PFSK-1 (cell line): ENCODE measurements around the gene DOCK4.

ENCODE experiments used
- POLR2AphosphoS5 ChIP-seq: IDR thresholded peaks from 2 replicates; pipeline ENCODE4 v1.6.1; 2012; ENCODE audit warnings: low read depth, mild to moderate bottlenecking, control low read depth, low read length, moderate library complexity
- TAF1 ChIP-seq: IDR thresholded peaks from 2 replicates; pipeline ENCODE4 v1.6.1; 2012; ENCODE audit warnings: low read length, control low read depth, borderline replicate concordance; ENCODE audit not compliant: insufficient read depth
- TF ChIP-seq, protein P1 (sequence below), 2 experiments: IDR thresholded peaks; 2 replicates each; pipeline versions ENCODE4 v1.6.1 to v1.8.0; 2011 to 2012; ENCODE audit warnings: low read depth in 2 of 2, low read length in 2 of 2, control low read depth in 1 of 2, inconsistent platforms in 1 of 2, mild to moderate bottlenecking in 1 of 2, moderate library complexity in 1 of 2; ENCODE audit not compliant: insufficient read depth in 1 of 2

GRCh38 chr7:112145206-112145605 lies 61.0 kb downstream of the DOCK4 start:
- TF ChIP-seq POLR2AphosphoS5 (no peak), TAF1 (no peak)
- TF ChIP-seq, protein P1, sequence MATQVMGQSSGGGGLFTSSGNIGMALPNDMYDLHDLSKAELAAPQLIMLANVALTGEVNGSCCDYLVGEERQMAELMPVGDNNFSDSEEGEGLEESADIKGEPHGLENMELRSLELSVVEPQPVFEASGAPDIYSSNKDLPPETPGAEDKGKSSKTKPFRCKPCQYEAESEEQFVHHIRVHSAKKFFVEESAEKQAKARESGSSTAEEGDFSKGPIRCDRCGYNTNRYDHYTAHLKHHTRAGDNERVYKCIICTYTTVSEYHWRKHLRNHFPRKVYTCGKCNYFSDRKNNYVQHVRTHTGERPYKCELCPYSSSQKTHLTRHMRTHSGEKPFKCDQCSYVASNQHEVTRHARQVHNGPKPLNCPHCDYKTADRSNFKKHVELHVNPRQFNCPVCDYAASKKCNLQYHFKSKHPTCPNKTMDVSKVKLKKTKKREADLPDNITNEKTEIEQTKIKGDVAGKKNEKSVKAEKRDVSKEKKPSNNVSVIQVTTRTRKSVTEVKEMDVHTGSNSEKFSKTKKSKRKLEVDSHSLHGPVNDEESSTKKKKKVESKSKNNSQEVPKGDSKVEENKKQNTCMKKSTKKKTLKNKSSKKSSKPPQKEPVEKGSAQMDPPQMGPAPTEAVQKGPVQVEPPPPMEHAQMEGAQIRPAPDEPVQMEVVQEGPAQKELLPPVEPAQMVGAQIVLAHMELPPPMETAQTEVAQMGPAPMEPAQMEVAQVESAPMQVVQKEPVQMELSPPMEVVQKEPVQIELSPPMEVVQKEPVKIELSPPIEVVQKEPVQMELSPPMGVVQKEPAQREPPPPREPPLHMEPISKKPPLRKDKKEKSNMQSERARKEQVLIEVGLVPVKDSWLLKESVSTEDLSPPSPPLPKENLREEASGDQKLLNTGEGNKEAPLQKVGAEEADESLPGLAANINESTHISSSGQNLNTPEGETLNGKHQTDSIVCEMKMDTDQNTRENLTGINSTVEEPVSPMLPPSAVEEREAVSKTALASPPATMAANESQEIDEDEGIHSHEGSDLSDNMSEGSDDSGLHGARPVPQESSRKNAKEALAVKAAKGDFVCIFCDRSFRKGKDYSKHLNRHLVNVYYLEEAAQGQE (IDR thresholded peaks at IDR 0.05; ENCODE audit: insufficient read depth in 1 of 2, low read depth in 2 of 2, low read length in 2 of 2), result no peak
